IPS-20b (cell line): ENCODE measurements around the gene PRAMEF12.
"Not testable (repeated sequence)": the region's sequence is repeated elsewhere in the genome, so short reads cannot be mapped to it uniquely, and the experiment has no call there.

Experiments
- H3K27ac ChIP-seq: one replicate; pipeline ENCODE4 v1.5.1; 2013; ENCODE audit warnings: low read length
- H3K27me3 ChIP-seq: 2 replicates; pipeline ENCODE4 v1.6.1; 2013; ENCODE audit warnings: mild to moderate bottlenecking, low read length, inconsistent platforms; ENCODE audit not compliant: insufficient read depth
- H3K36me3 ChIP-seq: 2 replicates; pipeline ENCODE4 v1.6.1; 2013; ENCODE audit warnings: low read depth, mild to moderate bottlenecking, inconsistent platforms, low read length, moderate library complexity; ENCODE audit not compliant: insufficient read depth
- H3K4me1 ChIP-seq: 2 replicates; pipeline ENCODE4 v1.6.1; 2013; ENCODE audit warnings: mild to moderate bottlenecking, control low read depth, inconsistent platforms, low read length, moderate library complexity; ENCODE audit not compliant: insufficient read depth
- H3K4me3 ChIP-seq: 2 replicates; pipeline ENCODE4 v1.5.1; 2013; ENCODE audit warnings: mild to moderate bottlenecking, low read length, inconsistent platforms
- H3K9ac ChIP-seq: 2 replicates; pipeline ENCODE4 v1.6.1; 2013; ENCODE audit warnings: low read depth, mild to moderate bottlenecking, inconsistent platforms, low read length, moderate library complexity
- H3K9me3 ChIP-seq: 2 replicates; pipeline ENCODE4 v1.6.1; 2013; ENCODE audit warnings: mild to moderate bottlenecking, low read depth, low read length, inconsistent platforms; ENCODE audit not compliant: insufficient read depth

The PRAMEF12 gene

DNA sequence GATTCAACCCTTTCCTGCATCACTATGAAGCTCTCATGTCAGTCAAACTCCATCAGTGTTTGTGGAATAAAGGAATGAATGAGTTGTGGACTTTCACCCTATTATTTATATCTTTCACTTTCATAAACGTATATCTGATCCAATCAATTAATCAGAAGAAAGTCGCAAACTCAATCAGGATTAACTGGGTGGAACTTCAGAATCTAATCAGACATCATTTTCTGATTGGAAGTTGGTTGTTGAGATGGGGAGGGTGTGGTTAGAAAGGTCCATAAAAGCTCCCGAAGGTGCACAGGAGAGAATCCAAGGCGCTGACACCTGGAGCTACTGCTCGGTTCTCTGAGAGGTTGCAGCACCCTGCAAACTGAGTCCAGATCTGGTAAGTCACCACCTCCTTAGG lies at the start of gene PRAMEF12:
Gene PRAMEF12 (plus strand): TSS at position 301 of the 400 bp plus-strand sequence. CDS start 1,130 bp downstream, outside the sequence.
- H3K9ac ChIP-seq = no peak within 1 kb of the TSS
- H3K27ac ChIP-seq = no peak within 1 kb of the TSS
- no peaks in the 10 kb centered on the region for H3K9me3 ChIP-seq
- no peaks in the 10 kb centered on the region for H3K4me1 ChIP-seq
- no peaks in the 10 kb centered on the region for H3K36me3 ChIP-seq
- no peaks in the 10 kb centered on the region for H3K27me3 ChIP-seq
- no peak within 1 kb of the TSS for H3K4me3 ChIP-seq

- Histone ChIP-seq H3K27ac (no peak overlapping the region), H3K9me3 (no peaks in the 10 kb centered on the region), H3K9ac (no peak overlapping the region), H3K4me1 (no peaks in the 10 kb centered on the region), H3K27me3 (no peaks in the 10 kb centered on the region), H3K36me3 (no peaks in the 10 kb centered on the region), H3K4me3 (no peak overlapping the region)
Observed at GRCh38 chr1:12728391-12728790, 45.1 kb upstream of the PRAMEF12 start.

DNA sequence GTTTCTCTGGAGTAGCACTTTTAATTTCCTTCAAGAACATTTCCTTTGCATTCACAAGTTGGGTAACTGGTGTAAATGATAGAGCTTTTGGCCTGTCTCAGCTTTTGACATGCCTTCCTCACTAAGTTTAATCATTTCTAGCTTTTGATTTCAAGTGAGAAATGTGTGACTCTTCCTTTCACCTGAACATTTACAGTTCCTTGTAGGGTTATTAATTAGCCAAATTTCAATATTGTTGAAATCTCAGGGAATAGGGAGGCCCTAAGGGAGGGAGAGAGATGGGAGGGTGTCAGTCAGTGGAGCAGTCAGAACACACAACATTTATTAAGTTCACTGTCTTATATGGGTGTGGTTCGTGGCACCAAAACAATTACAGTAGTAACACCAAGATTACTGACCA lies 43.4 kb upstream of the PRAMEF12 start:
- H3K27ac ChIP-seq = no peak overlapping the region
- H3K27me3 ChIP-seq = no peaks in the 10 kb centered on the region
- no peaks in the 10 kb centered on the region for H3K36me3 ChIP-seq
- no peak overlapping the region for H3K4me3 ChIP-seq
- H3K9ac ChIP-seq = no peak overlapping the region
- no peaks in the 10 kb centered on the region for H3K4me1 ChIP-seq
- H3K9me3 ChIP-seq = no peaks in the 10 kb centered on the region

DNA sequence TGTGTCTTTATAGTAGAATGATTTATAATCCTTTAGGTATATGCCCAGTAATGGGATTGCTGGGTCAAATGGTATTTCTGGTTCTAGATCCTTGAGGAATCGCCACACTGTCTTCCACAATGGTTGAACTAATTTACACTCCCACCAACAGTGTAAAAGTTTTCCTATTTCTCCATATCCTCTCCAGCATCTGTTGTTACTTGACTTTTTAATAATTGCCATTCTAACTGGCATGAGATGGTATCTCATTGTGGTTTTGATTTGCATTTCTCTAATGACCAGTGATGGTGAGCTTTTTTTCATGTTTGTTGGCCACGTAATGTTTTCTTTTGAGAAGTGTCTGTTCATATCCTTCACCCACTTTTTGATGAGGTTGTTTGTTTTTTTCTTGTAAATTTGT lies 42.5 kb upstream of the PRAMEF12 start:
- not testable (repeated sequence) for H3K4me1 ChIP-seq, H3K9ac ChIP-seq, H3K4me3 ChIP-seq, H3K36me3 ChIP-seq, H3K27ac ChIP-seq, H3K27me3 ChIP-seq, H3K9me3 ChIP-seq

GRCh38 chr1:12734651-12735050 lies 38.9 kb upstream of the PRAMEF12 start:
- H3K4me1 ChIP-seq = no peaks in the 10 kb centered on the region
- H3K27ac ChIP-seq = no peak overlapping the region
- no peak overlapping the region for H3K9ac ChIP-seq
- H3K4me3 ChIP-seq = no peak overlapping the region
- no peaks in the 10 kb centered on the region for H3K27me3 ChIP-seq
- H3K36me3 ChIP-seq = no peaks in the 10 kb centered on the region
- H3K9me3 ChIP-seq = no peaks in the 10 kb centered on the region

DNA sequence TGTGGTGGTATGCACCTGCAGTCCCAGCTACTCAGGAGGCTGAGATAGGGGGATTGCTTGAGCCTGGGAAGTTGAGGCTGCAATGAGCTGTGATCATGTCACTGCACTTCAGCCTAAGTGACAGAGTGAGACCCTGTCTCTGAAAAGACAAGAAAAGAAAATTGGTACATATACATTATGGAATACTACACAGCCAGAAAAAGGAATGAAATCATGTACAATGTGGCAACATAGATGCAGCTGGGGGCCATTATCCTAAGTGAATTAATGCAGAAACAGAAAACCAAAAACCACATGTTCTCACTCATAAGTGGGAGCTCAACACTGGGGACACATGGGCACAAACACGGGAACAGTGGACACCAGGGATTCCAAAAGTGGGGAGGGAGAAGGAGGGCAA lies 34.6 kb upstream of the PRAMEF12 start:
- Histone ChIP-seq H3K36me3 (no peaks in the 10 kb centered on the region), H3K27ac (no peak overlapping the region), H3K9me3 (no peaks in the 10 kb centered on the region), H3K27me3 (no peaks in the 10 kb centered on the region), H3K4me3 (no peak overlapping the region), H3K4me1 (no peaks in the 10 kb centered on the region), H3K9ac (no peak overlapping the region)

DNA sequence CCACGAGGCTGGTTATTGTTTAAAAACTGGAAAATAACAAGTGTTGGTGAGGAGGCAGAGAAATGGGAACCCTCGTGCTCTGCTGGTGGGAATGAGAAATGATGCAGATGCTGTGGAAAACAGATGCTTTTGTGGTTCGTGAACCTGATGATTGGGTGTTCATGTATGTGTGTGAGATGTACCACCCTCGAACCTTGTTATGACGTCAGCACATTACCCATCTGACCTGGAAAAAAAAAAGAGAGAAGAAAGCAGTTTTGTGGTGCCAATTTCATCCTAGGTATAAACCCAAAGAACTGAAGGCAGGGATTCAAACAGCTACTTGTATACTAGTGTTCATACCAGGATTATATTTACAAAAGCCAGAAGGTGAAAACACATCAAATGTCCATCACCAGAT lies 33.9 kb upstream of the PRAMEF12 start:
- no peaks in the 10 kb centered on the region for H3K27me3 ChIP-seq
- H3K27ac ChIP-seq = no peak overlapping the region
- no peak overlapping the region for H3K9ac ChIP-seq
- H3K36me3 ChIP-seq = no peaks in the 10 kb centered on the region
- no peak overlapping the region for H3K4me3 ChIP-seq
- no peaks in the 10 kb centered on the region for H3K9me3 ChIP-seq
- no peaks in the 10 kb centered on the region for H3K4me1 ChIP-seq

GRCh38 chr1:12741946-12742345 lies 31.6 kb upstream of the PRAMEF12 start:
- Histone ChIP-seq H3K36me3 (no peaks in the 10 kb centered on the region), H3K9ac (no peak overlapping the region), H3K4me1 (no peaks in the 10 kb centered on the region), H3K4me3 (no peak overlapping the region), H3K27ac (no peak overlapping the region), H3K27me3 (no peaks in the 10 kb centered on the region), H3K9me3 (no peaks in the 10 kb centered on the region)

DNA sequence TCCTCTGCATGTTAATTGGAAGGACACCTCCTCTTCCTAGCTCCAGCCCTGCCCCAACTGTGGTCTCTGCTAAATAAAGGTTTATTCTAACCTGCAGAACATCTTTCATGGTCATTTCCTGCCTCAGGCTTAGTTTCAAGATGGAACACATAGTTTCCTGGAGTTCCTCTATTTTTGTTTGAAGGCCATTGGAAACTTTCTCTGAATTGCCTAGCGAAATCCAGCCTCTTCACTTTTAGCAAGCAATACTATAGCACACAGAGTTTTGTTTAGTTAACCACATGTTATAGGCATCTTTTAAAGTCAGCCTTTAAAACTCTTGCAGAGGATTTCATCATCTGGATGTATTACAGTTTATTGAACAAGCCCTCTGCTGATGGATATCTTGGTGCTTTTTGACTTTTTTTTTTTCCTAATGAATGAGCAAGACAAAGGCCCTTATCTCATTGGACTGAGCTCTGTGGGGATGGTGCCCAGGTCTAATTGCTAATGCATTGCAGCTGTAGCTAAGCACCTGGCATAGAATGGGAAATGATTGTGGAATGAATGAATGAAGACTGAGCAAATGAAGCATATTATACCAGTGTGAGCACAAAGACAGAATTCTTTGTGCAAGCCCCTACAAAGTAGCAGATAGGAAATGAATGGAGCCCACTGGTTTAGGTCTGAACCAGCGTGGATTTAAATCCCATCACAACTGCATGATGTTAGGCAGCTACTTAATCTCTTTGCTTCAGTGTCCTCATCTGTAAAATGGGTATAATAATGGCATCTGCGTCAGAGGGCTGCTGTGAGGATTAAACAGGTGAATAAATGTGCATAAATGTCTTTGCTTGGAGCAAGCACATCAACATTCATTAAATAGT lies 28.2 kb upstream of the PRAMEF12 start:
- Histone ChIP-seq H3K9me3 (no peaks in the 10 kb centered on the region; the same call in 1 of the 2 replicates), H3K4me3 (no peak overlapping the region), H3K4me1 (no peaks in the 10 kb centered on the region), H3K36me3 (no peaks in the 10 kb centered on the region), H3K27ac (no peak overlapping the region), H3K9ac (no peak overlapping the region), H3K27me3 (no peaks in the 10 kb centered on the region)

GRCh38 chr1:12745992-12746323 lies 27.6 kb upstream of the PRAMEF12 start, which contains the start of gene CFAP107:
TSS of gene CFAP107 (plus strand) at chr1:12746200. CDS start at chr1:12746431, 231 bp downstream.
- Histone ChIP-seq H3K27ac (no peak within 1 kb of the TSS), H3K27me3 (no peaks in the 10 kb centered on the region), H3K9ac (no peak within 1 kb of the TSS), H3K4me3 (no peak within 1 kb of the TSS), H3K4me1 (no peaks in the 10 kb centered on the region), H3K36me3 (no peaks in the 10 kb centered on the region), H3K9me3 (no peaks in the 10 kb centered on the region; the same call in 1 of the 2 replicates)

DNA sequence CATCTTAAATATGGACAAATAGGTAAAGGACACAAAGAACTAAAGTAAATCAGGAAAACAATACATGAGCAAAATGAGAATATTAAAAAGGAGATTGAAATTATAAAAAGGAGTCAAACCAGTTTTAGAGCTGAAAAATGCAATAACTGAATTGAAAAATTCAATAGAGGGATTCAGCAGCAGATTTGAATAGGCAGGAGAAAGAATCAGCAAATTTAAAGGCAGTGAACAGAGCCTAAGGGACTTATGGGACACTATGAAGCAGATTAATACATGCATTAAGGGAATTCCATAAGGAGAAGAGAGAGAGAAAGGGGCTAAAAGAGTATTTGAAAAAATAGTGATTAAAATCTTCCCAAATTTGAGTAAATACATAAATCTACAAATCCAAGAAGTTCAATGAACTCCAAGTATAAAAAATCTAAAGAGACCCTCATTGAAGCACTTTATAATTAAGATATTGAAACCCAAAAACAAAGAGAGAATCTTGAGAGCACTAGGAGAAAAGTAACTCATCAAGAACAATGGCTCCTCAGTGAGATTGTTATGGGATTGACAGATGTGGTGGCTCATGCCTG lies 24.7 kb upstream of the PRAMEF12 start:
- no peaks in the 10 kb centered on the region; the same call in 1 of the 2 replicates for H3K9me3 ChIP-seq
- no peak overlapping the region for H3K27ac ChIP-seq
- H3K9ac ChIP-seq = no peak overlapping the region
- H3K27me3 ChIP-seq = no peaks in the 10 kb centered on the region
- no peaks in the 10 kb centered on the region for H3K36me3 ChIP-seq
- H3K4me3 ChIP-seq = no peak overlapping the region
- H3K4me1 ChIP-seq = no peaks in the 10 kb centered on the region

DNA sequence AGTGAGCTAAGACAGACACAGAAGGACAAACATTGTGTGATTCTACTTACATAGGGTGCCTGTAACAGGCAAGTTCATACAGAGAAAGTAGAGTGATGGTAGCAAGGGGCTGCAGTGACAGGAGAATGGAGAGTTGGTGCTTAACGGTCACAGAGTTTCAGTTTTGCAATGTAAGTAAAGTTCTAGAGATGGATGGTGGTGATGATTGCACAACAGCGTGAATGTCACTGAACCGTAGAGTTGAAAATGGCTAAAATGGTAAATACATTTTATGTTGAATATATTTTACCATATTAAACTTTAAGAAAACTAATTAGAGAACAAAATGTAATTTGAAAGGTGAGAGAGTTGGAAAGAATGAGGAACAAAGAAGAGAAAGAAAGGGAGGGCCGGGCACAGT lies 18.8 kb upstream of the PRAMEF12 start:
- Histone ChIP-seq H3K4me3 (no peak overlapping the region), H3K9ac (no peak overlapping the region), H3K4me1 (no peaks in the 10 kb centered on the region), H3K27ac (no peak overlapping the region), H3K27me3 (no peaks in the 10 kb centered on the region), H3K9me3 (no peaks in the 10 kb centered on the region), H3K36me3 (no peaks in the 10 kb centered on the region)
